Upper lobe of right lung (tissue), 1 donor: ENCODE measurements around the gene ASB10. TPM values are rescaled to one million over a fixed set of nuclear protein-coding genes. Genes with fewer than 3 reads are reported as not detected.

Experiments used
- ATAC-seq: fragments of 200-7000 bp; cut with Tn5 transposase; one replicate; pipeline ENCODE4 v1.9.1; 2020; ENCODE audit warnings: mild to moderate bottlenecking, moderate library complexity
- DNase-seq: peaks from one replicate; pipeline ENCODE4 v3.0.0-alpha.2; 2020
- H3K27ac ChIP-seq: fragments of 200-600 bp; one replicate; pipeline ENCODE4 v1.8.0; 2022
- H3K27me3 ChIP-seq: fragments of 200-600 bp; one replicate; pipeline ENCODE4 v1.8.0; 2022; ENCODE audit warnings: mild to moderate bottlenecking
- H3K36me3 ChIP-seq: fragments of 200-600 bp; one replicate; pipeline ENCODE4 v1.8.0; 2022
- H3K4me1 ChIP-seq: fragments of 200-600 bp; one replicate; pipeline ENCODE4 v1.8.0; 2022
- H3K4me3 ChIP-seq: fragments of 200-600 bp; one replicate; pipeline ENCODE4 v1.8.0; 2022; ENCODE audit warnings: mild to moderate bottlenecking
- H3K9me3 ChIP-seq: fragments of 200-600 bp; one replicate; pipeline ENCODE4 v1.8.0; 2022
- CTCF ChIP-seq: fragments of 200-600 bp; IDR thresholded peaks from one replicate; pipeline ENCODE4 v1.8.0; 2022; ENCODE audit warnings: antibody characterized with exemption
- intact Hi-C: fragments of 100-400 bp; cut with DNase I; formaldehyde crosslinking; loops from one replicate; pipeline ENCODE4 v1.11.0; 2022
- total RNA-seq: library from RNA; stranded (reverse); fragmentation: NEBNext Ultra II Directional; extraction: Animal tissue kit (Norgen Biotek cat#: 25700); gene quantifications from one replicate; pipeline ENCODE4 v1.2.1, GENCODE V29; 2021
- donor health status: DM: no; HTN: yes; CAD: no; lungs with severe emphysema.

ASB10 gene
- total RNA-seq, 1 donor from 2014 or later: not detected

GRCh38 chr7:151175047-151175792 is 11.8 kb downstream of the ASB10 start:
- no peak for DNase-seq
- no peak for TF ChIP-seq CTCF
- peaks cover 31% of the 10 kb centered on the region for H3K27me3 ChIP-seq

GRCh38 chr7:151174246-151175046 is 12.6 kb downstream of the ASB10 start:
- H3K27me3 ChIP-seq: peaks cover 32% of the 10 kb centered on the region
- intact Hi-C loops: no loop called here
- no peaks in the 10 kb centered on the region for H3K9me3 ChIP-seq
- H3K4me3 ChIP-seq: no peak overlapping the region
- no peak for TF ChIP-seq CTCF
- no peaks in the 10 kb centered on the region for H3K36me3 ChIP-seq
- no peak overlapping the region for H3K27ac ChIP-seq
- DNase-seq: no peak
- no peaks in the 10 kb centered on the region for H3K4me1 ChIP-seq
- ATAC-seq: peak; percentile 3

More at GRCh38 chr7:151175047-151175792, 11.8 kb downstream of the ASB10 start:
- H3K9me3 ChIP-seq: no peaks in the 10 kb centered on the region
- no peak overlapping the region for H3K4me3 ChIP-seq
- intact Hi-C loops: no loop called here
- no peak for ATAC-seq
- H3K36me3 ChIP-seq: no peaks in the 10 kb centered on the region
- no peaks in the 10 kb centered on the region for H3K4me1 ChIP-seq
- H3K27ac ChIP-seq: no peak overlapping the region

- intact Hi-C loops: no loop called here
- Histone ChIP-seq H3K4me1 (no peaks in the 10 kb centered on the region), H3K4me3 (no peak overlapping the region), H3K27ac (no peak overlapping the region), H3K27me3 (peaks cover 40% of the 10 kb centered on the region), H3K36me3 (no peaks in the 10 kb centered on the region), H3K9me3 (no peaks in the 10 kb centered on the region)
- no peak for DNase-seq
- no peak for ATAC-seq
- TF ChIP-seq CTCF: no peak
These were observed 13.4 kb downstream of the ASB10 start for GRCh38 chr7:151173386-151174245.

GRCh38 chr7:151172273-151173141 is 14.5 kb downstream of the ASB10 start:
- peak; percentile 100 for TF ChIP-seq CTCF
- H3K36me3 ChIP-seq: no peaks in the 10 kb centered on the region
- intact Hi-C loops: no loop called here
- ATAC-seq (peak; percentile 96), DNase-seq (peak; percentile 88)
- no peaks in the 10 kb centered on the region for H3K9me3 ChIP-seq
- no peaks in the 10 kb centered on the region for H3K4me1 ChIP-seq
- no peak overlapping the region for H3K4me3 ChIP-seq
- peaks cover 51% of the 10 kb centered on the region for H3K27me3 ChIP-seq
- H3K27ac ChIP-seq: no peak overlapping the region

GRCh38 chr7:151168787-151169162 is 18.3 kb downstream of the ASB10 start:
- peaks cover 59% of the 10 kb centered on the region for H3K27me3 ChIP-seq
- no peak for TF ChIP-seq CTCF
- no peak overlapping the region for H3K4me3 ChIP-seq
- ATAC-seq: no peak
- intact Hi-C loops: no loop called here
- H3K9me3 ChIP-seq: no peaks in the 10 kb centered on the region
- no peaks in the 10 kb centered on the region for H3K36me3 ChIP-seq
- DNase-seq: peak; percentile 21
- no peak overlapping the region for H3K27ac ChIP-seq
- H3K4me1 ChIP-seq: peaks cover 8% of the 10 kb centered on the region
